Calu3 (cell line): ENCODE data around the gene MACF1. TPM values are rescaled to one million over a fixed set of nuclear protein-coding genes. Genes with fewer than 3 reads are reported as not detected.
A peak's percentile ranks its signal among the peaks of the same experiment; 100 is the strongest.
"Not testable (repeated sequence)": the region's sequence is repeated elsewhere in the genome, so short reads cannot be mapped to it uniquely, and the experiment has no call there.

Experiments used
- BruUV-seq: library from RNA; stranded (reverse); fragments of 400-500 nt; replicated peaks from 2 replicates; lab custom pipeline; 2021; lab: Mats Ljungman, UMichigan
- CTCF ChIA-PET: fragments of 300-600 bp; sonication (Branson Sonifier 250); formaldehyde crosslinking; loops from one replicate; lab custom pipeline; 2022; ENCODE audit warnings: antibody characterized with exemption; lab: Charles Lee
- DNase-seq: peaks from one replicate; pipeline ENCODE4 v3.0.0; 2022
- H3K27ac Mint-ChIP-seq: one replicate; pipeline ENCODE4 v1.8.0; 2022; ENCODE audit warnings: mixed read lengths; ENCODE audit not compliant: unreplicated experiment
- H3K27me3 Mint-ChIP-seq: one replicate; pipeline ENCODE4 v1.8.0; 2022; ENCODE audit warnings: mixed read lengths; ENCODE audit not compliant: unreplicated experiment
- H3K36me3 Mint-ChIP-seq: one replicate; pipeline ENCODE4 v1.8.0; 2022; ENCODE audit warnings: mild to moderate bottlenecking, moderate library complexity, mixed read lengths; ENCODE audit not compliant: insufficient read depth, unreplicated experiment
- H3K4me1 Mint-ChIP-seq: one replicate; pipeline ENCODE4 v1.8.0; 2022; ENCODE audit warnings: mild to moderate bottlenecking, low read depth, mixed read lengths; ENCODE audit not compliant: unreplicated experiment
- H3K4me3 Mint-ChIP-seq: one replicate; pipeline ENCODE4 v1.8.0; 2022; ENCODE audit warnings: mild to moderate bottlenecking, low read depth, moderate library complexity, mixed read lengths; ENCODE audit not compliant: unreplicated experiment
- H3K9me3 Mint-ChIP-seq: one replicate; pipeline ENCODE4 v1.8.0; 2022; ENCODE audit warnings: low read depth, mixed read lengths; ENCODE audit not compliant: unreplicated experiment
- intact Hi-C: fragments of 100-400 bp; cut with micrococcal nuclease; formaldehyde crosslinking; loops from one replicate; pipeline ENCODE4 v1.10.0; 2022; ENCODE audit not compliant: unreplicated experiment
- total RNA-seq: library from RNA; stranded (reverse); gene quantifications from 2 replicates; pipeline ENCODE4 v1.2.3, GENCODE V29; 2022
- TF ChIP-seq, protein P1 (sequence below): fragments of 200-600 bp; IDR thresholded peaks from one replicate; pipeline ENCODE4 v1.8.0; 2022; ENCODE audit warnings: antibody characterized with exemption; ENCODE audit not compliant: unreplicated experiment

Gene MACF1
- total RNA-seq, 1 experiment from 2014 or later, result 705 TPM

DNA sequence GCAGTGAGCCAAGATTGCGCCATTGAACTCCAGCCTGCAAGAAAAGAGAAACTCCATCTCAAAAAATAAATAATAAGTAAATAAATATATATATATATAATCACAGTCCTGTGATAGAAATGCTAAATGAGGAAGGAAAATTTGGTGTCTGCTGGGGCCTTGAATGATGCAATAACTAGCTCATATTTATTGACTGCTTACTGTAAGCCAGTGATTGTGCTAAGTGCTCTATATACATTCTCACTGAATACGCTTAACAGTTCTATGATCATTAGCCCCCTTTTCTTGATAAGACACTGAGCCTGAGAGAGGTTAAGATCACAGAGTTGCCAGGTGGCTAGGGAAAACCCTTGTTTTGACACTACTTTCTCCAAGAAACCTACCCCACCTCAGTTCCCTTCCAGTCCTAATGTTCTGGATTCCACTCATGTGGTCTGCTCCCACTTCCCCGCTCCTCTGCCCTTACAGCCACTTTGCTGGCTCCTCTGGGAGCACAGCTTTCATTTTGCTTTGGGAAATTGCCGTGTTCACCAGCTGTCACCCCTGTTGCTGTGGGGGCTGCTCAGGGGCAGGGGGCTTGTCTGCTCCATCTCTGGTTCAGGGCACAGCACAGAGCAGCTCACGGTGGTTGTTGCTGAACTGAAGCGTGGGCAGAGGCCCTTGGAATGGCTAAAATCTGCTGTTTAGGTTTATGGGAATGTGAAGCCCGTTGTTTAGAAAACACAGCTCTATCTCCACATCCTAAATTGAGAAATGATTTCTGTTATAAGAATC lies 284.5 kb downstream of the MACF1 start:
- intact Hi-C loops, result no loop called here
- Mint-ChIP-seq H3K27me3 (peaks cover 14% of the 10 kb centered on the region), H3K27ac (peak overlapping the region; percentile 64), H3K4me1 (no peaks in the 10 kb centered on the region), H3K9me3 (no peaks in the 10 kb centered on the region), H3K4me3 (no peak overlapping the region), H3K36me3 (peaks cover 70% of the 10 kb centered on the region)
- BruUV-seq, result no TSS peak
- TF ChIP-seq, protein P1, sequence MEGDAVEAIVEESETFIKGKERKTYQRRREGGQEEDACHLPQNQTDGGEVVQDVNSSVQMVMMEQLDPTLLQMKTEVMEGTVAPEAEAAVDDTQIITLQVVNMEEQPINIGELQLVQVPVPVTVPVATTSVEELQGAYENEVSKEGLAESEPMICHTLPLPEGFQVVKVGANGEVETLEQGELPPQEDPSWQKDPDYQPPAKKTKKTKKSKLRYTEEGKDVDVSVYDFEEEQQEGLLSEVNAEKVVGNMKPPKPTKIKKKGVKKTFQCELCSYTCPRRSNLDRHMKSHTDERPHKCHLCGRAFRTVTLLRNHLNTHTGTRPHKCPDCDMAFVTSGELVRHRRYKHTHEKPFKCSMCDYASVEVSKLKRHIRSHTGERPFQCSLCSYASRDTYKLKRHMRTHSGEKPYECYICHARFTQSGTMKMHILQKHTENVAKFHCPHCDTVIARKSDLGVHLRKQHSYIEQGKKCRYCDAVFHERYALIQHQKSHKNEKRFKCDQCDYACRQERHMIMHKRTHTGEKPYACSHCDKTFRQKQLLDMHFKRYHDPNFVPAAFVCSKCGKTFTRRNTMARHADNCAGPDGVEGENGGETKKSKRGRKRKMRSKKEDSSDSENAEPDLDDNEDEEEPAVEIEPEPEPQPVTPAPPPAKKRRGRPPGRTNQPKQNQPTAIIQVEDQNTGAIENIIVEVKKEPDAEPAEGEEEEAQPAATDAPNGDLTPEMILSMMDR, result no peak
- CTCF ChIA-PET, result interaction anchor here (0.6 to 1.1 kb wide), 3 partner anchors 18 to 121 kb away, joined by 4 to 5 read pairs (median 4); no protein-coding TSS in a partner anchor
- DNase-seq, result no peak

DNA sequence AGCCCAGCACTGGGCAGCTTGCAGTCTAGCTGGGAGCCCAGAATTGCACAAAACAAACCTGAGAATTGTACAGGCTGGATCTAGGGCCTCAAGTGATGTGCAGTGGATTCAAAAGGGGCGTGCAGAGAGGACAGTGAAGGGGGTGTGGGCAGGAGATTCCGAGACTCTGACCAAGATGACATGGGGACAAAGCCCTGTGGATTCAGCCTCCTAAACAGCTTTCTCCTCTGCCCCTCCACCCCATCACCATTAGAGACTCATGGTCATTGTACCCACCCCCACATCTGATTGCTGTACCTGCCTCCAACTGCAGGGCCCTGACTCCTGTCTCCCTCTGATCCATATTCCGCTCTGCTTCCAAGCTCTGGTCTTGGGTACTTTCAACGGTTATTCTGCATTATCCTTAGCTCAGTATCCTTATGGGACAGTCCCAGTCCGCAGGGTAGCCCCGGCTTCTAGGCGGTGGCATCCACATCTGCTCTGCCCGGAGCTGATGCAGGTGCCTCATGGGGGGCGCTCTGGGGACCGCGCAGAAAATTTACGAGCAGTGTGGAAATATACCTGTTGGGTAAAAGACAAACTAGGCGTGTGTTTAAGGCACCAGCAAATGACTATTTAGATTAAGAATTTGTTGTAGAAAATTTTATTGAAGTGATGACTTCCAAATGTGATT lies 285.2 kb downstream of the MACF1 start:
- Mint-ChIP-seq H3K4me1 (no peaks in the 10 kb centered on the region), H3K27me3 (peaks cover 21% of the 10 kb centered on the region), H3K36me3 (peaks cover 66% of the 10 kb centered on the region), H3K4me3 (no peak overlapping the region), H3K9me3 (no peaks in the 10 kb centered on the region), H3K27ac (peak overlapping the region; percentile 64)
- CTCF ChIA-PET, result interaction anchor here (1.1 kb wide), 1 partner anchor 117 kb away, joined by 4 read pairs; no protein-coding TSS in a partner anchor
- BruUV-seq, result no TSS peak
- intact Hi-C loops, result no loop called here
- DNase-seq, result no peak
- TF ChIP-seq, protein P1, result no peak

DNA sequence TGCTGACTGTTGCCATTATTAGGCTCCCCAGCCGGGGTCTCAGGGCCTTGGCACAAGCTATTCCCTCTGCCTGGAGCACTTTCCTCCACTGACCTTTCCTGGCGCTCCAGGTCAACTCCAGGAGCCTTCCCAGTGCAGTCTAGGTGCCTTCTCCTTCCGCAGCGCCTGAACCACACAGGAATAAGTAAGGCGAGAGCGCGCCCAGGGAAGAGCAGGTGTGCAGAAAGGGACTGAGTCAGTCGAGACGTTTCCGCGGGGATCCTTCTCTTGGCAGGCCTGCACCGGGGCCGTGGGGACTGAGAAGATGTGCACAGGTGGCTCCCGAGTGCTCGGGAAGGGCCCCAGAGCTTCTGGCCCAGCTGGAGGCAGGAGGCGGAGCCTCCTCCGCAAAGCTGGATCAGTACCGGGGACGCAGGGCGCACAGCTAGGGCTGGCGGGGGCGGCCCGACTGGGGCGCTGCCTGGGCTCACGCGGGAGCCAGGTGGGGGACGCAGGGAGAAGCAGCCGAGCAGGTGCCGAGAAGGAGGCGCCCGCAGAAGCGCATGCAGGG lies 286.2 kb downstream of the MACF1 start:
- intact Hi-C loops, result no loop called here
- CTCF ChIA-PET, result no interaction called here
- Mint-ChIP-seq H3K36me3 (peaks cover 57% of the 10 kb centered on the region), H3K4me3 (peak overlapping the region; percentile 68), H3K27me3 (peaks cover 22% of the 10 kb centered on the region), H3K4me1 (no peaks in the 10 kb centered on the region), H3K27ac (peak overlapping the region; percentile 64), H3K9me3 (no peaks in the 10 kb centered on the region)
- TF ChIP-seq, protein P1, result no peak
- no TSS peak for BruUV-seq
- no peak for DNase-seq

DNA sequence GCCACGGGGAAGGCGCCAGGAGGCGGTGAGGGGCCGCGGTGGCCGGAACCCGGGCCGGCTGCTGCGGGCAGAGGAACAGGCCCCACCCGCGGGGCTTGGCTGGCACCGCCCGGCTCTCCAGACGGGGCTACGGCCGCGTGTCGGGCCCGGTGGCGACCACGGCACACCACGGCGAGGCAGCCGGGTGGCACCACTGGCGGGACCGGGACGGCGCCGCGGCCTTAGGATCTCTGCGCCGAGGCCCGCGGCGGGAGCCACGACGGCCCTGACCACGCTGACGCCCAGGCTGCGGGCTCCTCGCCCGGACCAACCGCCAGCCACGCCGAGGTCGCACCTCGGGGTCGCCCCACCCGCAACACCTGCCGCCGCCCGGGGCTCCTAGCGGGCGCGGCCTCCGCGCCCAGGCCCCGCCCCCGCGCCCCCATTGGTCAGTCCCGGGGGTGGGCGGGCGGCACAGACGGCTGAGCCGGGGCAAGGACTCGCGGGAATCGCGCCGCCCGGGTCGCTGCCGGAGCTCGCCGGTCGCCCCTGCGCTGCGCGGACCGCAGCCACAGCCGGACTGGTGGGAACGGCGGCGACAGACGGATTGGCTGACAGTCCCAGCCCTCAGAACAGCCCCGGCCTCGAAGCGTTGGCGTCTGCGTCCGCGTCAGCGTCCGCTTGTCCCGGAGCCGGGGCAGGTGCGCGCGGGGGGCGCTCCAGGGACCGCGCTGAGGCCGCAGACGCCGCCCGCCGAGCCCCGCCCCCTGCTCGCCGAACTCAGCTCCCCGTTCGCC lies 286.8 kb downstream of the MACF1 start, which contains the start of gene BMP8A:
Gene BMP8A, plus strand, starts transcription at position 491 of the 776 bp plus-strand sequence. CDS start 356 bp downstream, outside the sequence.
- H3K27me3 Mint-ChIP-seq, result peaks cover 22% of the 10 kb centered on the region
- peak; percentile 85 for DNase-seq
- TF ChIP-seq, protein P1, result no peak
- CTCF ChIA-PET, result interaction anchor here (1.2 kb wide), 1 partner anchor 48 kb away, joined by 4 read pairs; no protein-coding TSS in a partner anchor
- no TSS peak for BruUV-seq
- peaks cover 54% of the 10 kb centered on the region for H3K36me3 Mint-ChIP-seq
- intact Hi-C loops, result no loop called here
- H3K4me1 Mint-ChIP-seq, result no peaks in the 10 kb centered on the region
- peak within 1 kb of the TSS; percentile 68 for H3K4me3 Mint-ChIP-seq
- no peaks in the 10 kb centered on the region for H3K9me3 Mint-ChIP-seq
- H3K27ac Mint-ChIP-seq, result peak within 1 kb of the TSS; percentile 64

DNA sequence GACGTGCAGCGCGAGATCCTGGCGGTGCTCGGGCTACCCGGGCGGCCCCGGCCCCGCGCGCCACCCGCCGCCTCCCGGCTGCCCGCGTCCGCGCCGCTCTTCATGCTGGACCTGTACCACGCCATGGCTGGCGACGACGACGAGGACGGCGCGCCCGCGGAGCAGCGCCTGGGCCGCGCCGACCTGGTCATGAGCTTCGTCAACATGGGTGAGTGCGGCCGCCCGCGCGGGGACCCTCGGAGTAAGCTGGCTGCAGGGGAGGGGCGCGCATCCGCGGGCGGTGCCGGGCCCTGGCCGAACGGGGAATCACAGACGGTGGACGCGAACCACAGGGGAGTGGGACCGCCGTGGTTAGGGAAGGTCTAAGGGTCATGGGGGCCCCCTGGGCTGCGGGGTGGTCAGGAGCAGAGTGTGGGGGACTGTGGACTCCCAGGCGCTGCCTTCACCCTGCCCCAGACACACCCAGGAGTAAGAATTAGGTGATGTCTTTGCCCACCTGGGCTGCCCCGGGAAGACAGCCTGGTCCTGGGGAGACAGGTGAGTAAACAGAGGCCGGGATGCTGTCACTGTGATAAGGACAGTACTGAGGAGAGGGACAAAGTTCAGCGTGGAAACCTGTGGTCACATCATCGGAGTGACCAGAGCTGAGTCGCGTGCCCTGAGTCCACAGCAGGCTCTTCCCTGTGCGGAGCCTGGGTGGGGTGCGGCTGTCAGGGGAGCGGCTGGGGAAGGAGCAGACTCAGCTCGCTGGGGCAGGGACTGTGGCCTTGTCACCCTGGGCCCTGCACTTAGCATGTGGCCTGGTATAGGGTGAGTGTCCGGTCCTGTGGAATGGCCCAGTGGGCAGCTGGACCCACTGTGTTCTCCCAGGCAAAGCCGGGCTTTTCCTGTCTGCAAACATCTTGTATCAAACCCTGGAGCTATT lies 287.9 kb downstream of the MACF1 start:
- DNase-seq, H3K27ac Mint-ChIP-seq, H3K9me3 Mint-ChIP-seq, BruUV-seq, intact Hi-C loops, H3K4me3 Mint-ChIP-seq, H3K4me1 Mint-ChIP-seq: not testable (repeated sequence)
- Mint-ChIP-seq H3K36me3 (peaks cover 44% of the 10 kb centered on the region), H3K27me3 (peaks cover 22% of the 10 kb centered on the region)
- CTCF ChIA-PET, result interaction anchor here (1.2 kb wide), 1 partner anchor 47 kb away, joined by 4 read pairs; no protein-coding TSS in a partner anchor
